PC-9 (cell line): ENCODE results near the gene DPYSL3. TPM values are rescaled to one million over a fixed set of nuclear protein-coding genes. Genes with fewer than 3 reads are reported as not detected.

Experiments
- BruUV-seq: library from RNA; stranded (reverse); fragments of 400-500 nt; replicated peaks from 2 replicates; lab custom pipeline; 2021; lab: Mats Ljungman, UMichigan
- CTCF ChIA-PET: fragments of 300-600 bp; sonication (Branson Sonifier 250); formaldehyde crosslinking; loops from one replicate; lab custom pipeline; 2022; ENCODE audit warnings: antibody characterized with exemption; lab: Charles Lee
- POLR2A ChIA-PET: fragments of 300-600 bp; sonication (Branson Sonifier 250); formaldehyde crosslinking; loops from one replicate; lab custom pipeline; 2022; ENCODE audit warnings: antibody characterized with exemption; ENCODE audit not compliant: unreplicated experiment; lab: Charles Lee
- DNase-seq, 2 experiments: peaks; one replicate each; pipeline versions ENCODE4 v3.0.0 to v3.0.0-alpha.2; 2015 to 2022; ENCODE audit warnings: mixed read lengths in 1 of 2
- H2AFZ ChIP-seq: fragments of 200-600 bp; sonication (generic); 2 replicates; pipeline ENCODE4 v1.8.1; 2017; ENCODE audit warnings: antibody characterized with exemption
- H3F3A ChIP-seq: fragments of 200-600 bp; sonication (generic); 2 replicates; pipeline ENCODE4 v1.8.1; 2017; ENCODE audit warnings: antibody characterized with exemption, mild to moderate bottlenecking, low read depth; ENCODE audit not compliant: insufficient read depth
- H3K27ac ChIP-seq: fragments of 200-600 bp; sonication (generic); 2 replicates; pipeline ENCODE4 v1.6.1; 2016; ENCODE audit warnings: mixed run types
- H3K27me3 ChIP-seq: fragments of 200-600 bp; sonication (generic); 2 replicates; pipeline ENCODE4 v1.6.1; 2016; ENCODE audit warnings: low read depth, mixed run types; ENCODE audit not compliant: insufficient read depth
- H3K36me3 ChIP-seq: fragments of 200-600 bp; sonication (generic); 2 replicates; pipeline ENCODE4 v1.6.1; 2016; ENCODE audit warnings: low read depth, mixed run types
- H3K4me1 ChIP-seq: fragments of 200-600 bp; sonication (generic); replicated peaks from 2 replicates; pipeline ENCODE4 v1.6.1; 2016; ENCODE audit warnings: mixed run types; ENCODE audit not compliant: insufficient read depth
- H3K4me2 ChIP-seq: fragments of 200-600 bp; sonication (generic); 2 replicates; pipeline ENCODE4 v1.6.1; 2017; ENCODE audit warnings: mixed run types
- H3K4me3 ChIP-seq: fragments of 200-600 bp; sonication (generic); 2 replicates; pipeline ENCODE4 v1.6.1; 2016; ENCODE audit warnings: mixed run types
- H3K79me2 ChIP-seq: fragments of 200-600 bp; sonication (generic); 2 replicates; pipeline ENCODE4 v1.6.1; 2017; ENCODE audit warnings: low read depth, mixed run types
- H3K9me2 ChIP-seq: fragments of 200-600 bp; sonication (generic); 2 replicates; pipeline ENCODE4 v1.8.1; 2017; ENCODE audit warnings: mild to moderate bottlenecking; ENCODE audit not compliant: insufficient read depth
- H3K9me3 ChIP-seq: fragments of 200-600 bp; sonication (generic); 2 replicates; pipeline ENCODE4 v1.8.1; 2016; ENCODE audit warnings: low read depth; ENCODE audit not compliant: insufficient read depth
- H4K20me1 ChIP-seq: fragments of 200-600 bp; sonication (generic); 2 replicates; pipeline ENCODE4 v1.8.1; 2017; ENCODE audit not compliant: insufficient read depth
- CTCF ChIP-seq: fragments of 200-600 bp; sonication (generic); conservative IDR thresholded peaks from 2 replicates; pipeline ENCODE4 v1.6.1; 2017; ENCODE audit warnings: mixed run types, antibody characterized with exemption, mild to moderate bottlenecking, moderate library complexity
- EZH2 ChIP-seq: fragments of 200-600 bp; sonication (generic); IDR thresholded peaks from 2 replicates; pipeline ENCODE4 v1.8.0; 2017; ENCODE audit warnings: antibody characterized with exemption, low read depth
- intact Hi-C: fragments of 100-400 bp; cut with micrococcal nuclease; formaldehyde crosslinking; loops from one replicate; pipeline ENCODE4 v1.10.0; 2022; ENCODE audit not compliant: unreplicated experiment
- total RNA-seq: library from RNA; stranded (reverse); gene quantifications from 2 replicates; pipeline ENCODE4 v1.2.3, GENCODE V29; 2021

Gene DPYSL3
- total RNA-seq, 1 experiment from 2014 or later = 1.3 TPM

DNA sequence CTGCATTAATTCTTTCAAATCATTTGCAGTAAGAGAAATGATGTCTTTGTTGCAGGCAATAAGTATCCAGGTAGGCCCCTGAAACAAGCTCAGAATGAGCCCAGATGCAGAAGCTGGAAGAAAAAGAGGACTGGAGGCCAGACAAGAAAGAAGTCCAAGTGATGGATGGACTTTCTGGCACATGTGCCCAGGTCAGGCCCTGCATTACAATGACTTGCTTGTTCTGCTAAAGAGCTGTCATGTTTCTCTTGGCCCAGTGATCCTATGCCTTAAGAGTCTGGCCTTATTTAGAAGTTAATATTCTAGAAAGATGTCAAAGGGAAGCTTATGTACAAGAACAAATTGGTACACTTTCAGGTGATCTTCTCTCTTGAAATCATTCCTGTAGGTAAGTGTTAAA is 64.8 kb downstream of the DPYSL3 start:
- H2AFZ ChIP-seq = no peak overlapping the region
- no peaks in the 10 kb centered on the region for H3K79me2 ChIP-seq
- no peak overlapping the region for H3K4me2 ChIP-seq
- no TSS peak for BruUV-seq
- H3K9me2 ChIP-seq = no peaks in the 10 kb centered on the region
- intact Hi-C loops = no loop called here
- no peak overlapping the region for H3K4me3 ChIP-seq
- DNase-seq = no peak
- TF ChIP-seq CTCF (no peak), EZH2 (no peak)
- H3K9me3 ChIP-seq = no peaks in the 10 kb centered on the region
- ChIA-PET POLR2A (no interaction called here), CTCF (no interaction called here)
- H3F3A ChIP-seq = no peaks in the 10 kb centered on the region
- H4K20me1 ChIP-seq = no peaks in the 10 kb centered on the region
- H3K27me3 ChIP-seq = peaks cover 22% of the 10 kb centered on the region; the same call in 1 of the 2 replicates
- no peak overlapping the region for H3K27ac ChIP-seq
- H3K4me1 ChIP-seq = no peaks in the 10 kb centered on the region
- H3K36me3 ChIP-seq = no peaks in the 10 kb centered on the region

DNA sequence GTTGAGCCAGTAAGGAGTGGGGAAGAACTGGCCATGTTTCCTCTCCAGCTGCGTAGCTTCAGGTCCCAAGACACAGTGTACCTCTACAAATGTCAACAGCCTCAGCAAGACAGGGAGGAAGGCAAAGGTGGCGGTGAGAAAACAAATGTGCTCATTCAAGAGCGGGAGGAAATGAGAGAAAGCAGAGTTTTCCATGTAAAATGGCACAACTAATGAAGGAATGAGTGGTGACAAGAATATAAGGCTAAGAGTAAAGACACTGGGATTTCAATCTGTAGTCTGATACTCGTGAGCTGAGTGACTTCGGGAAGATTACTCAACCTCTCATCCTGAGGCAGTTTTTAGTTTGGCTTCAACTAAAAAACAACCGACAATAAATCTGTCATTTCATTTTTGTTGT is 67.6 kb downstream of the DPYSL3 start:
- no peaks in the 10 kb centered on the region for H3K79me2 ChIP-seq
- POLR2A ChIA-PET = no interaction called here
- intact Hi-C loops = no loop called here

DNA sequence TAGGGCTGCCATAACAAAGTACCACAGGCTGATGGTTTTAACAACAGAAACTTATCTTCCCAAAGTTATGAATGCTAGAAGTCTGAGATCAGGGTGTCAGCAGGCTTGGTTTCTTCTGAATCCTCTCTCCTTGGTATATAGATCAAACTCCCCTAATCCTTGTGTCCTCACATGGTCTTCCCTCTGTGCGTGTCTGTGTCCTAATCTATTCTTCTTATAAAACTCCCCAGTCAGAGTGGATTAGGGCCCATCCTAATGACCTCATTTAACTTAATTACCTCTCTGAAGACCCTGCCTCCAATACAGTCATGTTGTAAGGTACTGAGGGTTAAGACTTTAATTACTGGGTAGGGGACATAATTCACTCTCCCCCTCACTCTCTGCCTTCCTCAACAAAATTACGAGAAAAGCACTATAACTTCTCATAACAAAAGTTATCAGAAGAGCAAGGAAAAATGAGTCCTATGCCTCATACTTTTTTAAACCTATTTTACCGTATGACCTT is 68.6 kb downstream of the DPYSL3 start:
- H2AFZ ChIP-seq = no peak overlapping the region
- no peaks in the 10 kb centered on the region for H3K79me2 ChIP-seq
- H3K9me2 ChIP-seq = no peaks in the 10 kb centered on the region
- H4K20me1 ChIP-seq = no peaks in the 10 kb centered on the region
- CTCF ChIA-PET = no interaction called here
- no TSS peak for BruUV-seq
- no peak overlapping the region for H3K27ac ChIP-seq
- H3K9me3 ChIP-seq = no peaks in the 10 kb centered on the region
- intact Hi-C loops = no loop called here
- no peak overlapping the region for H3K4me3 ChIP-seq
- no peaks in the 10 kb centered on the region for H3K36me3 ChIP-seq
- POLR2A ChIA-PET = no interaction called here
- no peaks in the 10 kb centered on the region for H3F3A ChIP-seq
- no peak overlapping the region for H3K4me2 ChIP-seq
- H3K27me3 ChIP-seq = peaks cover 54% of the 10 kb centered on the region
- TF ChIP-seq EZH2 = no peak
- DNase-seq = no peak
- H3K4me1 ChIP-seq = no peaks in the 10 kb centered on the region

More for the DNA sequence above, 67.6 kb downstream of the DPYSL3 start:
- Histone ChIP-seq H3K36me3 (no peaks in the 10 kb centered on the region), H3K4me2 (no peak overlapping the region), H3K9me3 (no peaks in the 10 kb centered on the region), H3F3A (no peaks in the 10 kb centered on the region), H3K27me3 (peaks cover 44% of the 10 kb centered on the region), H3K9me2 (no peaks in the 10 kb centered on the region), H3K4me3 (no peak overlapping the region), H4K20me1 (no peaks in the 10 kb centered on the region), H3K4me1 (no peaks in the 10 kb centered on the region), H2AFZ (no peak overlapping the region), H3K27ac (no peak overlapping the region)
- no TSS peak for BruUV-seq
- TF ChIP-seq CTCF (no peak), EZH2 (no peak)
- DNase-seq = no peak
- CTCF ChIA-PET = no interaction called here

DNA sequence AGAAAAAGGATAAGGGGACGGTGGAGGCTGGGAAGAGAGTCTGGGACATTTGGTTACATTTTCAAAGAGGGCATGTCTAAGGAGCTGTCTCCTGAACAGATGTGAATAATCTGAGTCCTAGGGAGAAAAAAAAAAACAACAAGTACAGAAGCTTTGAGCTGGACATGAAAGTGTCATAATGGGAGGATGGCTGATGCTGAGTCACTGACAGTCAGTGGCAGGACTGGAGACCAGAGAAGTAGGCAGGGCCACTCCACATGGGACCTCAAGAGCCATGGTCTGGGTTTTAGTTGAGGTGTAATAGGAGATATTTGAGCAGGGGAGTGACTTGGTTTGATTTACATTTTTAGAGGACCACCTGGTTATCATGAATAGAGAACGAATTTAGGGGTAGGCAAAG is 70.6 kb downstream of the DPYSL3 start:
- H3F3A ChIP-seq = no peaks in the 10 kb centered on the region
- no peaks in the 10 kb centered on the region for H3K9me2 ChIP-seq
- H3K27ac ChIP-seq = no peak overlapping the region
- H3K36me3 ChIP-seq = no peaks in the 10 kb centered on the region
- CTCF ChIA-PET = no interaction called here
- peaks cover 63% of the 10 kb centered on the region for H3K27me3 ChIP-seq
- no peaks in the 10 kb centered on the region for H4K20me1 ChIP-seq
- no peak for DNase-seq
- H3K4me1 ChIP-seq = no peaks in the 10 kb centered on the region
- TF ChIP-seq CTCF (no peak), EZH2 (no peak)
- no peak overlapping the region for H3K4me2 ChIP-seq
- no peaks in the 10 kb centered on the region for H3K9me3 ChIP-seq
- no peak overlapping the region for H2AFZ ChIP-seq
- no peak overlapping the region for H3K4me3 ChIP-seq
- intact Hi-C loops = no loop called here
- no TSS peak for BruUV-seq
- POLR2A ChIA-PET = no interaction called here
- no peaks in the 10 kb centered on the region for H3K79me2 ChIP-seq
